HCT116 (cell line): Measurements from ENCODE around the gene SEC31A.

Source experiments
- CEBPB ChIP-seq: IDR thresholded peaks from 2 replicates; pipeline ENCODE4 v1.6.1; 2012; ENCODE audit warnings: low read depth
- EGR1 ChIP-seq: IDR thresholded peaks from 2 replicates; pipeline ENCODE4 v1.6.1; 2012; ENCODE audit warnings: low read depth
- ELF1 ChIP-seq: IDR thresholded peaks from 2 replicates; pipeline ENCODE4 v1.6.1; 2012; ENCODE audit warnings: low read depth, borderline replicate concordance
- EZH2 ChIP-seq: fragments of 200-600 bp; sonication (generic); IDR thresholded peaks from 2 replicates; pipeline ENCODE4 v1.6.1; 2017; ENCODE audit warnings: antibody characterized with exemption, mixed run types
- EZH2phosphoT487 ChIP-seq: fragments of 200-600 bp; IDR thresholded peaks from 2 replicates; pipeline ENCODE4 v1.6.1; 2018; ENCODE audit warnings: antibody characterized with exemption, borderline replicate concordance
- POLR2A ChIP-seq: IDR thresholded peaks from 2 replicates; pipeline ENCODE4 v1.7.0; 2011; ENCODE audit warnings: borderline replicate concordance; ENCODE audit not compliant: insufficient read depth, insufficient read length; ENCODE audit errors: extremely low read depth
- POLR2AphosphoS5 ChIP-seq: IDR thresholded peaks from 2 replicates; pipeline ENCODE4 v1.6.1; 2011; ENCODE audit warnings: mild to moderate bottlenecking, low read depth, low read length, moderate library complexity
- RAD21 ChIP-seq: IDR thresholded peaks from 2 replicates; pipeline ENCODE4 v1.6.1; 2012; ENCODE audit warnings: low read depth, mild to moderate bottlenecking
- REST ChIP-seq: IDR thresholded peaks from 2 replicates; pipeline ENCODE4 v1.6.1; 2012; ENCODE audit warnings: low read depth
- TCF7L2 ChIP-seq: IDR thresholded peaks from 2 replicates; pipeline ENCODE4 v1.7.0; 2011; ENCODE audit warnings: borderline replicate concordance, inconsistent platforms; ENCODE audit not compliant: insufficient read depth, insufficient read length; ENCODE audit errors: extremely low read depth
- ZFX ChIP-seq: fragments of 450-650 bp; IDR thresholded peaks from 2 replicates; pipeline ENCODE4 v1.6.1; 2017
- ZNF274 ChIP-seq: fragments of 200-500 bp; sonication (Bioruptor generic); IDR thresholded peaks from 2 replicates; pipeline ENCODE4 v1.6.1; 2014; ENCODE audit warnings: mild to moderate bottlenecking, low read depth, low read length, inconsistent platforms
- TF ChIP-seq, protein P1 (sequence below): IDR thresholded peaks from 2 replicates; pipeline ENCODE4 v1.6.1; 2012
- TF ChIP-seq, protein P2 (sequence below), 3 experiments: fragments of 200-600 bp in 1 of 3; sonication (generic) in 1 of 3; IDR thresholded peaks in 2 of 3; conservative IDR thresholded peaks in 1 of 3; 2 replicates each; pipeline ENCODE4 v1.5.1; 2012 to 2017; ENCODE audit warnings: low read depth in 2 of 3, low read length in 2 of 3, antibody characterized with exemption in 1 of 3, borderline replicate concordance in 1 of 3, control low read depth in 1 of 3, mild to moderate bottlenecking in 1 of 3, mixed read lengths in 1 of 3, mixed run types in 1 of 3, moderate library complexity in 1 of 3; ENCODE audit not compliant: insufficient read depth in 1 of 3

DNA sequence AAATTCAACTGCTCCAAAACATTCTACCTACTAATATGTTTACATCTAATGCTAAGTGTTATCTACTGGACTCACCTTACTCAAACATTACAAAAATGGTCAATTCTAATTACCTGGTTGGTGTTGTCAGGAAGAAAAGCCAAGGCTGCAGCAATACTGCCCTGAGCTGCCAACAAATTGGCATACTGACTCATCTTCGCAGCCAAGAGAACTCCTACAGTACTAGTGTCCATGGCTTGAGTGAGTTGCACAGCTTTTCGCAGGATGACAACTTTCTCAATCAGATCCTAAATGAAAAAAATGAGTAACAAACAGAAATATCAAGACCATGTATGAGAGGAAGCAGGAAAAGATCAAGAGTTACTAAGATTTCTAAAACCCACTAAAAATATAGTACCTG is 39.6 kb downstream of the SEC31A start:
- TF ChIP-seq POLR2AphosphoS5 = no peak
- TF ChIP-seq, protein P1, sequence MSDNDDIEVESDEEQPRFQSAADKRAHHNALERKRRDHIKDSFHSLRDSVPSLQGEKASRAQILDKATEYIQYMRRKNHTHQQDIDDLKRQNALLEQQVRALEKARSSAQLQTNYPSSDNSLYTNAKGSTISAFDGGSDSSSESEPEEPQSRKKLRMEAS = no peak
- TF ChIP-seq RAD21 = no peak
- TF ChIP-seq, protein P2, sequence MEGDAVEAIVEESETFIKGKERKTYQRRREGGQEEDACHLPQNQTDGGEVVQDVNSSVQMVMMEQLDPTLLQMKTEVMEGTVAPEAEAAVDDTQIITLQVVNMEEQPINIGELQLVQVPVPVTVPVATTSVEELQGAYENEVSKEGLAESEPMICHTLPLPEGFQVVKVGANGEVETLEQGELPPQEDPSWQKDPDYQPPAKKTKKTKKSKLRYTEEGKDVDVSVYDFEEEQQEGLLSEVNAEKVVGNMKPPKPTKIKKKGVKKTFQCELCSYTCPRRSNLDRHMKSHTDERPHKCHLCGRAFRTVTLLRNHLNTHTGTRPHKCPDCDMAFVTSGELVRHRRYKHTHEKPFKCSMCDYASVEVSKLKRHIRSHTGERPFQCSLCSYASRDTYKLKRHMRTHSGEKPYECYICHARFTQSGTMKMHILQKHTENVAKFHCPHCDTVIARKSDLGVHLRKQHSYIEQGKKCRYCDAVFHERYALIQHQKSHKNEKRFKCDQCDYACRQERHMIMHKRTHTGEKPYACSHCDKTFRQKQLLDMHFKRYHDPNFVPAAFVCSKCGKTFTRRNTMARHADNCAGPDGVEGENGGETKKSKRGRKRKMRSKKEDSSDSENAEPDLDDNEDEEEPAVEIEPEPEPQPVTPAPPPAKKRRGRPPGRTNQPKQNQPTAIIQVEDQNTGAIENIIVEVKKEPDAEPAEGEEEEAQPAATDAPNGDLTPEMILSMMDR (IDR thresholded peaks at IDR 0.05 in 2 of 3, conservative IDR thresholded peaks at IDR 0.05 in 1 of 3; ENCODE audit: borderline replicate concordance in 1 of 3, insufficient read depth in 1 of 3, low read depth in 2 of 3, low read length in 2 of 3) = no peak
- no peak for TF ChIP-seq ZFX
- TF ChIP-seq CEBPB = no peak
- TF ChIP-seq POLR2A = no peak
- TF ChIP-seq EZH2 = no peak
- no peak for TF ChIP-seq TCF7L2
- no peak for TF ChIP-seq EZH2phosphoT487
- no peak for TF ChIP-seq REST
- no peak for TF ChIP-seq ELF1
- TF ChIP-seq ZNF274 = no peak
- TF ChIP-seq EGR1 = no peak
